AG09309 (cell line): ENCODE measurements around the gene ATG13.

Source experiments
- DNase-seq: peaks from one replicate; pipeline ENCODE4 v3.0.0-alpha.2; 2010; ENCODE audit warnings: low read depth
- H3K4me3 ChIP-seq: 2 replicates; pipeline ENCODE4 v1.5.1; 2011; ENCODE audit warnings: mild to moderate bottlenecking, low read depth, low read length, moderate library complexity; ENCODE audit not compliant: control insufficient read depth
- CTCF ChIP-seq: IDR thresholded peaks from 2 replicates; pipeline ENCODE4 v1.5.1; 2011; ENCODE audit warnings: mild to moderate bottlenecking, low read depth, low read length, inconsistent platforms; ENCODE audit not compliant: insufficient read depth, control insufficient read depth; ENCODE audit errors: missing control alignments

The ATG13 gene

DNA sequence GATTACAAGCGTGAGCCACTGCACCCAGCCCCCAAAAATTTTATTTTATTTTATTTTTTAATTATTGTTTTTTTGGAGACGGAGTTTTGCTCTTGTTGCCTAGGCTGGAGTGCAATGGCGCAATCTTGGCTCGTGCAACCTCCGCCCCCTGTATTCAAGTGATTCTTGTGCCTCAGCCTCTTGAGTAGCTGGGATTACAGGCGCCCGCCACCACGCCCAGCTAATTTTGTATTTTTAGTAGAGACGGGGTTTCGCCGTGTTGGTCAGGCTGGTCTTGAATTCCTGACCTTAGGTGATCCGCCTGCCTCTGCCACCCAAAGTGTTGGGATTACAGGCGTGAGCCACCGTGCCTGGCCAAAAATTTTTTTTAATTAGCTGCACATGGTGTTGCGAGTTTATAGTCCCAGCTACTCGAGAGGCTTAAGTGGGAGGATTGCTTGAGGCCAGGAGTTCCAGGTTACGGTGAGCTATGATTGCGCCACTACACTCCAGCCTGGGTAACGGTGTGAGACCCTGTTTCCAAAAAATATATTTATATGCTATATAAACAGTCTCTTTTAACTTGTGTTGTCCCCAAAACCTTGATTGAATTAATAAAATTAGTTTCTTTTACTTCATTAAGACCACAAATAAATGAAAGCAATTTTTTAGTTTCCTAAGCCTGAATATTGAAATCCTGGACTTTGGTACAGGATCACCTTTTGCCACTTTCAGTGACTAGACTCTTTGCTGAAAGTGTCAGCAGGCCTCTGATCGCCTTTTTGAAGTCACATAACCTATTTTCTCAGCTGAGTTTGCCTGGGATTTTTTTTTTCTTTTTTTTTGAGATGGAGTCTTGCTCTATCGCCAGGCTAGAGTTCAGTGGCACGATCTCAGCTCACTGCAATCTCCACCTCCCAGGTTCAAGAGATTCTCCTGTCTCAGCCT, 16.2 kb downstream of the ATG13 start:
- DNase-seq, result no peak
- TF ChIP-seq CTCF, result no peak
- H3K4me3 ChIP-seq, result no peak overlapping the region

GRCh38 chr11:46635557-46636139, 18.3 kb downstream of the ATG13 start:
- H3K4me3 ChIP-seq, result no peak overlapping the region
- DNase-seq, result no peak

DNA sequence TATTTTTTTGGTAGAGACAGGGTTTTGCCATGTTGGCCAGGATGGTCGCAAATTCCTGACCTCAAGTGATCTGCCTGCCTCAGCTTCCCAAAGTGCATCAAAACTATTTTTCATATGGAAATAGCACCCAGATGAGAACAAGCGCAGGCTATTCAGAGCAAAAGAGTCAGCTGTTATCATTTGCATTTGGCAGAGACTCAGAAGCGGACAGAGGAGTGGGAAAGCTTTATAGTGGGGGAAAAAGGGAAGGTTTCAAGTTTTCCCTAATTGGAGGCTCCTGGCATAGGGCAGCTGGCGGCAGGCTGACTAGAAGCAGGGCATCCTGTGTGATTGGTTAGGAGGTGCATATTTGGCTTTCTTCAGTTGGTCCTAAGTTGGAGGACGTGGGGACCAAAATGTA, 20.2 kb downstream of the ATG13 start:
- H3K4me3 ChIP-seq, result no peak overlapping the region

More at GRCh38 chr11:46635557-46636139, 18.3 kb downstream of the ATG13 start:
- no peak for TF ChIP-seq CTCF

GRCh38 chr11:46639197-46639839, 22.0 kb downstream of the ATG13 start:
- DNase-seq, result no peak
- TF ChIP-seq CTCF, result no peak
- no peak overlapping the region for H3K4me3 ChIP-seq

More for the DNA sequence above, 20.2 kb downstream of the ATG13 start:
- no peak for TF ChIP-seq CTCF
- no peak for DNase-seq

DNA sequence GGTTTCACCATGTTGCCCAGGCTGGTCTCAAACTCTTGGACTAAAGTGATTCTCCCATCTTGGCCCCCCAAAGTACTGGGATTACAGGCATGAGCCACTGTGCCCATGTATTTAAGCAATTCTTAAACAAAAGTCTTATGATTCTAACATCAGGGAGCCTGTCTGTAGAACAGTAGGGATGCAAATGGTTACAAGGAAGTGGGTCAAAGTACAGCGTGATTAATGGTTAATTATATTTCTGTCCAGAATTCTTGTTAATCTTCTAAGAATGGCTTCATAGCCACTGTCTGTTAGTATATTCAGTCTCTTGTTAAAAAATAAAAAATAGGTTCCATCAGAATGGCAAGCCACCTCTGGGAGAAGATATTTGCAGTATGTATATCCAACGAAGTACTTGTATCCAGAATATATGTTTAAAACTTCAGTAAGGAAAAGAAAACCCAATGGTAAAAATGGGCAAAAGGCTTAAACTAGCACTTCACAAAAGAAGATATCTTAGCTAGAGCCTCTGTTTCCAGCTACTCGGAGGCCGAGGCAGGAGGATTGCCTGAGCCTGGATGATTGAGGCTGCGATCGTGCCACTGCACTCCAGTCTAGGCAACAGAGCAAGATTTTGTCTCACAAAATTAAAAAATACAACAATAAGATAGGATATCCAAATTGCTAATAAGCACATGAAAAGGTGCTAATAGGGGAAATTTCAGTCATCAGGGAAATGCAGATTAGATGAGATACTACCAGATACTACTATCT, 22.9 kb downstream of the ATG13 start:
- H3K4me3 ChIP-seq, result no peak overlapping the region
- DNase-seq, result no peak
- no peak for TF ChIP-seq CTCF

DNA sequence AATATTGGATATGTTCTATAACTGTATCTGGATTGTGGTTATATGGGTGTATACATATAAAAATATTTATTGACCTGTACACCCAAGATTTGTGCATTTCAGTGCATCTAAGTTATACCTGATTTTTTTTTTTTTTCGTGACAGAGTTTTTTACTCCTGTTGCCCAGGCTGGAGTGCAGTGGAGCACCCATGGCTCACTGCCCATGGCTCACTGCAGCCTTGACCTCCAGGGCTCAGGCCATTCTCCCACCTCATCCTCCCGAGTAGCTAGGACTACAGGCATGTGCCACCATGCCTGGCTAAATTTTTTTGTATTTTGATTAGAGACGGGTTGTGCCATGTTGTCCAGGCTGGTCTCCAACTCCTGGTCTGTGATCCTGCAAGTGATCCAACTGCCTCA, 24.3 kb downstream of the ATG13 start:
- no peak for DNase-seq
- H3K4me3 ChIP-seq, result no peak overlapping the region
- no peak for TF ChIP-seq CTCF
